HG03139 (cell line): ENCODE results near the gene TCF25.

ENCODE experiments used
- ATAC-seq: cut with Tn5 transposase; IDR thresholded peaks from one replicate; pipeline ENCODE4 v1.9.1; 2021; ENCODE audit not compliant: unreplicated experiment

The TCF25 gene

GRCh38 chr16:89844739-89845339 lies 28.6 kb upstream of the TCF25 start:
- ATAC-seq, result no peak

GRCh38 chr16:89845417-89845816 lies 28.0 kb upstream of the TCF25 start:
- no peak for ATAC-seq

GRCh38 chr16:89847051-89847939 lies 26.1 kb upstream of the TCF25 start:
- ATAC-seq, result no peak

DNA sequence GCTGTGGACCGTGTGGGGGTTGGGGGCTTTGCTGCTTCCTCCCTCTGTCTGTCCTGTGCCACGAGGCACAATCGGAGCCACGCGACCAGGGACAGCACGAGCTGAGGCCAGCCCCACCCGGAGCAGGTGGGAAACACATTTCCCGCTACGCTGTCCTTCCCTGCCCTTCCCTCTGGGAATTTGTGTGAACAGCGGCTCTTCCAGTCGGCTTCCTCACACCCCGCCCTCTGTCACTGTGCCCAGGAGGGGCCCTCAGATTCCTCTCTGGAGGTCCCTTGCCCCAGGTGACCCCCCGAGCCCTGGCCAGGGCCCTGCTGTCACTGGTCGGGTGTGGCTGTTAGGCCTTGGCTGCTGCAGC lies 25.5 kb upstream of the TCF25 start:
- no peak for ATAC-seq

- no peak for ATAC-seq
These were observed 24.4 kb upstream of the TCF25 start for GRCh38 chr16:89848974-89849373.

DNA sequence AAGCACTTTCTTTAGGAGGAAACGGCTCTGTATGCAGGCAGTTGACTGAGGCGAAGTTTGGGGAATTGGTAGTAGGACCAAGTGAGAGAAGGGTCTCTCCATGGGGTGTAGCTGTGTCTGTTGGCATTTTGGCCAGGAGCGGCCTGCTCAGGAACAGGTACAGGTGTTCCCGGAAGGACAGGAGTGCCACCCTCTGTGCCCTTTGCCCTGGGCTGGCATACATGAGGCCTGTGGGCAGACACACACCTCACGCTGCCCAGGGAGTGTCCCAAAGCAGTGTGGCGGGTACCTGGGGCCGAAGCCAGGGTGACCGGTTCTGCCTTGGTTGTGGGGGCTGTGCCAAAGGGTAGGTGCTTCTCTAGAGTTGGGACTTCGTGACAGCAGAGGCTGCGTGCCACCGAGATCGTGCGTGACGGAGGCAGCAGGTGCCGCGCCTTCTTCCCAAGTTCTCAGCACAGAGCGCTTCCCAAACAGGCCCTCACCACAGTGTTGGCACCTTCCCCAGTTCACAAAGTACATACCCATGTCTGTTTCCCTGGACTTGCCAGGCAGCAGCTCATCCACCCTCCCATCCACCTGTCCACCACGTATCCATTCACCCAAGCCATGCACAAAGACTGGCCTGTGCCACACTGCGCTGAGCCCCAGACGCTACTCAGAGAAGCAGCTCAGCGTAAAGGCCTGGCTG lies 19.9 kb upstream of the TCF25 start:
- no peak for ATAC-seq

DNA sequence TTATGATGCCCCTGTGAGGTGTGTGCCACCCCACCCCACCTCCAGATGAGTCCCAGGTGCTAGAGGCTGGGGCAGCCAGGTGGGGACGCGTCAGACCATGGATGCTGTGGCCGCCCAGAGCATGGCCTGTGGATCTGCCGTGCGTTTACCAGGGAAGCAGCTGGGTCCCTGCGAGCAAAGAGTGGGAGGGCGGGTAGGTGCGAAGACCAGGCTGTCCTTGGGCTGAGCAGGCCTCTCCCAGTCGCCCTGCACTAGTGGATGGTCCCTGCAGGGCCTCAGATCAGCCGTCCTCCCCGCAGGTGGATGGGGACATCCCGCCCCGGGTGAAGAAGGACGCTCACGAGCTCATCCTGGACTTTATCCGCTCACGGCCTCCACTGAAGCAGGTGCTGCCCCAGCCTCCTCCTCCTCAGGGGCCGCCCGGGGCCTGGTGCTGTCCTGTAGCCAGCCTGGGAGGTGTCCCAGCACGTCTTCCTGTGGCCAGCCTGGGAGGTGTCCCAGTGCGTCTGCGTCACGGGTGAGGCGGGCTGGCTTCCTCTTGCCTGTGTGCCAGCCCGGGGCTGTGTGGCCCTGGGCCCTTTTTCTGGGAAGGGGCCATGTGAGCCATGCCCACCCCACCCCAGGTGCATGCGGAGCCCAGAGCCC lies 18.0 kb upstream of the TCF25 start:
- no peak for ATAC-seq

GRCh38 chr16:89855986-89856385 lies 17.4 kb upstream of the TCF25 start:
- ATAC-seq, result no peak

DNA sequence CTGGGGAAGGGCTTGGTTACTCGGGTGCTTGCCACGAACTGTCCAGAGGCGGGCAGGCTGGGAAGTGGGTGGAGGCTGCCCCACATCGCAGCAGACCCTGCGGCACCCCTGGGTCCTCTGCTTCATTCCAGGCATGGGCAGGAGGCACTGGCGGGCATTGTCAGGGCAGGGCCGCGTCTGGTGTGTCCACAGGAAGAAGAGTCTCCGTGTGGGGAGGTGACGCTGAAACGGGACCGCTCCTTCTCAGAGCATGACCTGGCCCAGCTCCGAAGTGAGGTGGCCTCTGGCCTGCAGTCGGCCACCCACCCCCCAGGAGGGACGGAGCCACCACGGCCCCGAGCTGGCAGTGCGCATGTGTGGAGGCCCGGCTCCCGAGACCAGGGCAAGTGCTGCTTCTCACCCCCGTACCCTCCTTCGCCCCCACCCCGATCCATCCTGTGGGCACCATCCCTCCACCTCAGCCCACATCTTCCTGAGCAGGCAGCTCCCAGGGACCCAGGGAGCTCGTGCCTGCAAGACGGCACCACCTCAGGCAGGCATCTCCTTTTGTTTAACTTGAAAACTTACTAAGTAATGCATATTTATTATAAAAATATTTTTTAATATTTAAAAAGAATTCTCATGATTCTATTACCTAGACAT lies 14.3 kb upstream of the TCF25 start:
- no peak for ATAC-seq

- ATAC-seq, result no peak
These were observed 13.8 kb upstream of the TCF25 start for GRCh38 chr16:89859615-89860007.

DNA sequence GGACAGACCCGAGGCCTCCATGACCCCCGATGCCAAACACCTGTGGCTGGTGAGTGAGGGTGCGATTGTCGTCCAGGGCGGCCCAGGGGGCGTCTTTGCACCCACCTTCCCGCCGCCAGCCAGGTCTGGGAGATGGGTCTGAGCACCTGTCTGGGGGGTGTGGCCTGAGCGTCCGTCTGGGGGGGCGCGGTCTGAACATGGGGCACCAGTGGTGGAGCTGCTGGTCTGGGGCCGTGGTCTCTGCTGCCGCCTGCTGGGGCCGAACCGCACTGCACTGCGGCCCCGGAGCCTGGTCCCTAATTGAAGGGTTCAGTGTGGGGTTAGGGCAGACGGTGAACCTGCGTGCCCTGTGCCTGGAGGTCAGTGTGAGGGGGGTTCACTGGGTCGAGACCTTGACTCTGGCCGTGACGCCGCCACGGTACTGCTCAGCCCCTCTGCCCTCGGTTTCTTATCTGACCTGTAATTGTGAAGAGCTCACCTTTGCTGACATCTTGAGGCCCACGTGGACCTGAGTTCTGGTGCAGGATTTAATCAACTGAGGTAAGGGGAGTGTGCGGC lies 12.6 kb upstream of the TCF25 start:
- no peak for ATAC-seq

GRCh38 chr16:89861648-89862047 lies 11.7 kb upstream of the TCF25 start:
- no peak for ATAC-seq

DNA sequence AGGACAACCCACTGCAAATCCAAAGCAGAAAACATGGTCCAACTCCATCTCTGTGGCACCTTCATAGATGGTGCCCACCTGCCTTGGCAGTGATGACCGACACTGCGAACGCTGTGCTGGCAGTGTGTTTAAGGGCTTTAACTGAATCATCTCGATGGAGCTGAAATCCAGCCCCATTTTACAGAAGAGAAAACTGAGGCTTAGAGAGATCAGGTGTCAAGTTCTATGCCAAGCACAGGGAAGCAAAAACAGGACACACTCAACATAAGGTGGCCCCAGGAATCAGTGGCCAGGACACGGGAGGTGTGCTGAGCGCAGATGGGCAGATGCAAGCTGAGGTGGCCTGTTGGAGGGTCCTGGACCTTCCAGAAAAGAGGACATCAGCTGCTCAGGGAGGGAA lies 10.7 kb upstream of the TCF25 start:
- ATAC-seq, result no peak

DNA sequence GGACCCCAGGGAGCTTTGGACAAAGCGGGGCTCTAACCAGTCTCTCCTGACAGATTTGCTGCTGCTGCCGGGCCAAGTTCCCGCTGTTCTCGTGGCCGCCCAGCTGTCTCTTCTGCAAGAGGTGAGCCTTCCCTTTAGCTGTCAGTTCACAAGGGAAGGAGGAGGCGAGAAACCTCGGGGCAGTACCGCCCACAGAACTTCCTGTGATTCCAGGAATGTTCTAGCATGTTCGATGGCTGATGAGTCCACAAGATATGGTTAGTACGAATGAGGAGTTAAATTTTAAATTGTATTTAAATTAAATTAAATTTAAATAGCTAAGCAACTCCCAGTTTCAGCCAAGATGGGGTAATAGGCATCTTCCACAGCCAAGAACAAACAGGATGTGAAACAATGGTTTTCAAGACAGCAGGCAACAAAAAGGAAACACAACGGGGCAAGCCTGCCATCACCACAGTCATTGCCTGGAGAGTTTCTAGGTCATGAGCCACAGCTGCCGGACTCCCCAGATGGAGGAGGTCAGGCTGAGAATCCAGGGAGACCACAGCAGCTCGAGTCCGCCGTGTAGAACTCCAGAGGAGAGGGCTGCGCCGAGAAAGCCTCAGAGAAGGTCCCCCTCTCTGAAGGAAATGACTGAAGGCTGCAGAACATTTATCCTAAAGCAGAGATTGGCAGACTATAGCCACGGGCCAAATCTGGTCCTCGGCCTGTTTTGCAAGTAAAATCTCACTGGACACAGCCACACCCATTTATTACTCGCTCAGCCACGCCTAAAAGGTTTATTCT lies 9.5 kb upstream of the TCF25 start:
- ATAC-seq, result peak; percentile 67

DNA sequence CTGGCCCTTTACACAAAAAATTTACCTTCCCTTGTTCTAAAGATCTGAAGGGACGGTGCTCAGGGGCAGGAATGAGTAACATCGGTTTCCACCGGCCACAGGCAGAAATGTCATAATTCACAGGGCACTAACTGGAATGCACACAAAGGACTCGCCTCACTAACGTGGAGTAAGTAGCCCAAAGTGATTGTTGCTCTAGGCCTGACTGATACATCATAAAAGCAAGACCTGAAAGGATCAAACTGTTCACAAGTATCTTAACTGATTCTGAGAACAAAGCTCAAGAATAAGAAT lies 8.9 kb upstream of the TCF25 start:
- no peak for ATAC-seq

DNA sequence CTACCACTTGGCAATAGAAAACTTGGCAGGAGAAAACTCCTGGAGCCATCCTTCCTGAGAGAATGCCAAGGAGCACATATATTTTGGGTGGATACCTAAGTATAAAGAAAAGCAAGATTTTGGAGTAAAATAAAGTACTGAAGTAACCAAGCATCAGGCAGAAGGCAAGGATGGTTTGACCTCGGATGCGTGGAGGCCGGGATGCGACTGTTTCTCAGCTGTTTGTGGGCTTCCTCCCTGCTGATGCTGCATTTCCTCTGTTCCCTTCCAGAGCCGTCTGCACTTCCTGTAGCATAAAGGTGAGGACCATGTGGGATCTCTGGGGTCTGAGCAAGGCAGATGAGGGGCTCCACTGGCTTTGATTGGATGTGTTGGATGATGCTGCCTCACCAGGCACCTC lies 5.5 kb upstream of the TCF25 start:
- no peak for ATAC-seq

DNA sequence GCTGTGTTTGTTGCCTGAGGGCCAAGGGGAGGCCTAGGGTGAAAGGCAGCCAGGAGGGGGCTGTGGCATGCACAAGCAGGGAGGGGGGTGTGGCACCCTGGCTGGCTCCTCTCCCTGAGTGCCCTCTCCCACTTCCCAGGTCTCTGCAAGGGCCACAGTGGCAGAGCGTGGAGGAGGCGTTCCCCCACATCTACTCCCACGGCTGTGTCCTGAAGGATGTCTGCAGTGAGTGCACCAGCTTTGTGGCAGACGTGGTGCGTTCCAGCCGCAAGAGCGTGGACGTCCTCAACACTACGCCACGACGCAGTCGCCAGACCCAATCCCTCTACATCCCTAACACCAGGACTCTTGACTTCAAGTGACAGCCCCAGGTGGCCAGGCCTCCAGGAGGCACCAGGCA lies 3.5 kb upstream of the TCF25 start:
- no peak for ATAC-seq

DNA sequence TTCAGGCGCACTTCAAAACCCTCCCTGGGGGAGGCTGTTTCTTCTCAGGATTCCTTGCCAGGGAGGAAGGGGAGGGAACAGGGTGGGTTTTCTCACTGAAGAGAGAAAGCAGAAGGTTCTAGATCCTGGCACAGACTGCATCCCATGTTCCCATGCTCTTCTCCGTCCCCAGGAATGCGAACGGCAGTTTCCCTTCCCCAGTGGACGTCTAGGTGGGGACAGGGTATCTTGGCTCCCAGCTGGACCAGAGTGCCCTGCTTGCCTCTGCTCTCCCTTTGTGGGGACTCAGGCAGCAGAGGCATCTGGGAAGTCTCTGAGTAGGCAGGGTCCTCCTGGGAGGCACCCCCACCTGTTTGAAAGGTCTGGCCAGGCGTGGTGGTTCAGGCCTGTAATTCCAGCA lies 3.0 kb upstream of the TCF25 start:
- no peak for ATAC-seq

DNA sequence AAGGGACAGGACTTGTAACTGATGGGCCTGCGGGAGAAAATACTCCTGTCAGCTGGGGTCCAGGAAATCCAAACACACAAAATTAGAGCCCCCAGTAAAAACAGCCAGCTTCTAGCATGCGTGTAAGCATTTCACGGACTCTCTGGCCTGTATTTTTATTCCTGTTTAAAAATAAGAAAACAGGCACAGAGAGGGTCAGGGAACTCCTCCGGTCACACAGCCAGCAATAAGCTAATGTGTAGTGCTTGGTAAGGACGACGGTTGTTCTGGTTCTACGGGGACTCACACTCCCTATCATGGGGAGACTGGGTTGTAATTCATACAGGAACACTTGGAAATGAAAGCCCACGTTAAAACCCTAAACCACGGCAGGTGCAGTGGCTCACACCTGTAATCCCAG lies 1.5 kb upstream of the TCF25 start:
- ATAC-seq, result no peak

- ATAC-seq, result peak; percentile 57
These were observed 739 bp downstream of the TCF25 start for GRCh38 chr16:89873972-89874689.
